ENCODE data around the gene LAMTOR5.

DNA sequence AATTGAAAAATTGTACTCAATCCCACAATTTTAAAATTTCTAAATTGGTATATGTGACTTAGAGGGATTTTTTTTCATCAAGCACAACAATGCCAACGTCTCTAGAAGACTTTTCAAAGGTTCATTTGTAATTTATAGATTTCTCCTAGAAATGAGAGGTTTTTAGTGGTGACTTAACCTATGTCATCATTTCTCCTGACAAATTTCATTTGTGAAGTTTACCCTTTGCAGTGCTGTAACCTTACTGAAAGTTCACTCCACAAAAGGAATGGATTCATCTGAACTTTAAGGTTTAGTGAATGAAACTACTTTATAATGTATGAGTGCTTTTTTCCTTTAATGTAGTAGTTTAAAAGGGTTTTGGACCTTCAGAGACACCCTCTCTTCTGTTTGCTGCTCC is 52.2 kb downstream of the LAMTOR5 start:
- TF ChIP-seq EZH2 (IDR thresholded peaks at IDR 0.05; ENCODE audit: borderline replicate concordance, low read depth, low read length, poor library complexity, severe bottlenecking), result no peak
- TF ChIP-seq, protein P1, sequence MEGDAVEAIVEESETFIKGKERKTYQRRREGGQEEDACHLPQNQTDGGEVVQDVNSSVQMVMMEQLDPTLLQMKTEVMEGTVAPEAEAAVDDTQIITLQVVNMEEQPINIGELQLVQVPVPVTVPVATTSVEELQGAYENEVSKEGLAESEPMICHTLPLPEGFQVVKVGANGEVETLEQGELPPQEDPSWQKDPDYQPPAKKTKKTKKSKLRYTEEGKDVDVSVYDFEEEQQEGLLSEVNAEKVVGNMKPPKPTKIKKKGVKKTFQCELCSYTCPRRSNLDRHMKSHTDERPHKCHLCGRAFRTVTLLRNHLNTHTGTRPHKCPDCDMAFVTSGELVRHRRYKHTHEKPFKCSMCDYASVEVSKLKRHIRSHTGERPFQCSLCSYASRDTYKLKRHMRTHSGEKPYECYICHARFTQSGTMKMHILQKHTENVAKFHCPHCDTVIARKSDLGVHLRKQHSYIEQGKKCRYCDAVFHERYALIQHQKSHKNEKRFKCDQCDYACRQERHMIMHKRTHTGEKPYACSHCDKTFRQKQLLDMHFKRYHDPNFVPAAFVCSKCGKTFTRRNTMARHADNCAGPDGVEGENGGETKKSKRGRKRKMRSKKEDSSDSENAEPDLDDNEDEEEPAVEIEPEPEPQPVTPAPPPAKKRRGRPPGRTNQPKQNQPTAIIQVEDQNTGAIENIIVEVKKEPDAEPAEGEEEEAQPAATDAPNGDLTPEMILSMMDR (conservative IDR thresholded peaks at IDR 0.05; ENCODE audit: low read depth, low read length), result no peak

Data from A673 (cell line).